Omental fat pad (tissue), 4 donors: Measurements from ENCODE around the gene NDUFAB1. TPM values are rescaled to one million over a fixed set of nuclear protein-coding genes. Genes with fewer than 3 reads are reported as not detected.
A peak's percentile ranks its signal among the peaks of the same experiment; 100 is the strongest.
"Not testable (repeated sequence)": the region's sequence is repeated elsewhere in the genome, so short reads cannot be mapped to it uniquely, and the experiment has no call there.

ENCODE experiments used
- ATAC-seq: fragments of 150-250 bp; one replicate; pipeline ENCODE4 v1.9.1; 2016; ENCODE audit warnings: mild to moderate bottlenecking, moderate library complexity; ENCODE audit not compliant: low FRiP score
- DNase-seq: peaks from one replicate; pipeline ENCODE4 v3.0.0-alpha.2; 2019; ENCODE audit warnings: low spot score
- CTCF ChIP-seq, 3 donors: fragments of 450-650 bp; IDR thresholded peaks; one replicate each; pipeline ENCODE4 v1.5.1; 2016 to 2017; ENCODE audit warnings: antibody characterized with exemption in 3 of 3, mild to moderate bottlenecking in 3 of 3, moderate library complexity in 2 of 3
- total RNA-seq, 4 donors: library from RNA; depleted of rRNA; stranded (reverse); fragments of >200 nt; gene quantifications; one replicate each; pipeline ENCODE4 v1.1.0, GENCODE V29; 2016

NDUFAB1 gene
- total RNA-seq, result 10 to 100 TPM; 48.5 to 92.6 (median 73.4) TPM

DNA sequence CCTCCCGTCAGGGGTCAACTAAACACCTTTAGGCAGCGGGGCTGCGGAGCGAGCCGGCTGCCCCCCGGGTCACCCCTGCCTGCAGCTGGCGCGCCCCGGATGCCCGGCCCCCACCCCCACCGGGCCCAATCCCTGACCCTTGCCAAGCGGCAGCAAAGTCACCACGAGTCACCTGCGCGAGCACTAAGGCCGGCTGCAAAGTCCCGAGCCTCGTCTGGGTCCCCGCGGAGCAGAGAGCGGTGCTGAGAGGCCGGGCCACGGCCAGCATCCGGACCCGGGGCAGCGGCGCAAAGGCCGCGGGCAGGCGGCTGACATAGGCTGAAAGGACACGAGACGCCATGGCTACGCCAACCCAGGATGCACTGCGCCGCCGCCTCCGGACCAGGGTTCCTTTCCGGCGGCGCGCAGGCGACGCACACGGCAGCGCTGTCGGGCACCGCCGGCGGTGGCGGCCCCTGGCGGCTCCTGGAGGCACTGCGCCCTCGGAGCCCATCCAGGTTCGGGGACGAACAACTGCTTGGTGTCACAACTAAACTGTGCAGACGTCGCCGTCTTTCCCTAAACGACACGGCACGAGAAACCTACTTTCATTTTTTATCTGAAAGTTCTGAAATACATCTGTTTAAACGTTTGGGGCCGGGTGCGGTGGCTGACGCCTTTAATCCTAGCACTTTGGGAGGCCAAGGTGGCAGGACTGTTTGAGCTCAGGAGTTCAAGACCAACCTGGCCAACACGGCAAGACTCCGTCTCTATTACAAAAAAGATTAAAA, at the start of gene NDUFAB1:
Gene NDUFAB1, minus strand, starts transcription at position 366 of the 770 bp plus-strand sequence. Its CDS starts 26 bp downstream, at position 340.
- TF ChIP-seq CTCF (IDR thresholded peaks at IDR 0.05), result peak in 2 of 3 donors; percentile 87 to 98
- peak; percentile 62 for DNase-seq
- ATAC-seq, result peak; percentile 100

GRCh38 chr16:23642246-23642774, 46.2 kb upstream of the NDUFAB1 start:
- DNase-seq (no peak), ATAC-seq (no peak)
- no peak for TF ChIP-seq CTCF (IDR thresholded peaks at IDR 0.05)

DNA sequence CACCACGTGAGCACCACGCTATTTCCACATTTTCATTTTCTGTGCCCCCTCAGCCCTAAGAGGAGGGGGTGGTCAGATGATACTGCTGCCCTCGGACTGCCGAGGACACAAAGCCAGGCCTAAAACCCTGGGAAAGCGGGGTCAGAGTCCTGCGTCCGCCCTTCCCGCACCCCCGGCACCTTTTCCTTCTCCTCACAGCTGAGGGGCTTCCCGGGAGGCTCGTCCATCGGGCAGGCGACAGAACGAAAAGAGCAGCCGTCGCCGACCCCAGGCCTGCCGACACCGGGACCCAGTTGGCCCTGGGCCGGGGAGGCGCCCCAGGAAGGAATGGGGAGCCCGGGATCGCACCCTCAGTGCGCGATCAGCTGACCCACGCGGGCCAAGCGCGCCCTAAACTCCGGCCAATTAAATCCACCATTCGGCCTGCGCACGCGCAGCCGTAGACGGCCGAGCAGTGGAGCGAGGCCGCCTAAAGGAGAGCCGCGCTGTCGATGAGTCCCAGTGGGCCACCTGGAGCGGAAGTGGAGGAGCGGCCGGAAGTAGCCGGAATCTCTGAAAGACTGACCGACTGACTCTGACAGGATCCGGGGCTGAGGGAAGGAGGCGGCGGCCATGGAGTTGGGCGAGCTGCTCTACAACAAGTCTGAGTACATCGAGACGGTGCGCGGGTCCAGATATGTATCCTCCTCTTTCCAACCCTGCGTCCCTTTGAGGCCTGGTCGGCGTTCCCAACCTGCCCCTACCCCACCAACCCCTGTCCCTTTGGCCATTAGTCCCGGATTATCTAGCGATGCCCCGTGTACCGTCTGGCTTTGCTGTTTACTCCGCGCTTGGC, 45.0 kb upstream of the NDUFAB1 start, which contains the start of the genes DCTN5 and PALB2:
Gene DCTN5, plus strand, starts transcription at position 536 of the 835 bp plus-strand sequence. Its CDS starts 77 bp downstream, at position 613.
Gene PALB2, minus strand, starts transcription at position 380 of the 835 bp plus-strand sequence. Its CDS starts 153 bp downstream, at position 227.
- DNase-seq, result peak; percentile 73
- ATAC-seq, result peak; percentile 99
- no peak for TF ChIP-seq CTCF (IDR thresholded peaks at IDR 0.05)

GRCh38 chr16:23640615-23640930, 44.5 kb upstream of the NDUFAB1 start:
- no peak for TF ChIP-seq CTCF (IDR thresholded peaks at IDR 0.05)
- DNase-seq (no peak), ATAC-seq (no peak)

DNA sequence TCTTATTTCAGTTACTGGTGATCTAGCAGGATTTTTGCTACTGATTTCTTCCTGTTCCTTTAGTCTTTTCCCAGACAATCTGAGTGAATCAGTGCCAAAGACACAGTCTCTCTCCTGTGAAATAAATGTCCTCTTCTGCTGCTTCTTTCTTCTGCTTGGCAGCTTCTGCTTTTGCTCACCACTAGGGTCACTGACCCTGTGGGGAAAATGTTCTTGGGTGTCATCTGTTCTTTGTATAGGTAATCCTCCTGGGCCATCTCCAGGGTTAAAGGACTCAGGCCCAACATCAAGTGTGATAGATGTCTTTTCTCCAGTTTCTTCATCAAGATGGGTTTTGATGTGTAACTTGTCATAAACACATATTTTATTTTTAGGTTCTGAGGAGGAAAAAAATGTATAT, 39.8 kb upstream of the NDUFAB1 start:
- DNase-seq (no peak), ATAC-seq (no peak)
- TF ChIP-seq CTCF (IDR thresholded peaks at IDR 0.05), result no peak

DNA sequence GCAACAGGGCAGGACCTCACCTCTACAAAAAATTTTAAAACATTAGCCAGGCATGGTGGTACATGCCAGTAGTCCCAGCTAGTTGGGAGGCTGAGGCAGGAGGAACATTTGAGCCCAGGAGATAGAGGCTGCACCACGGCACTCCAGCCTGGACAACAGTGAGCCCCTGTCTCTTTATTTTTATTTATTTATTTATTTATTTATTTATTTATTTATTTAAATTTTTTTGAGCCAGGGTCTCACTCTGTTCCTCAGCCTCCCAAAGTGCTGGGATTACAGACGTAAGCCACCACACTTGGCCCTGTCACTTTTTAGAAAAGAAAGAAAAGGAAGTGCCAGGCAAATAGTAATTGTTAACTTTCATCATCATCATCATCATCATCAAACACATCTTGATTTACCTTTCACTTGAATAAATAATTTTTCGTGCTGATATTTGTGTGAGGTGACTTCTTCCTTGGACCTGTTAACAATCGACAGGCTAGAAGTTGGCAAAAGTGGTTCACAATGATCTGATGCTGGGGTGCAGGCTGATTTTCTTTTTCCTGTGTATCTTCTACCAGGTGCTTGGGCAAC, 38.4 kb upstream of the NDUFAB1 start:
- DNase-seq, result no peak
- no peak for TF ChIP-seq CTCF (IDR thresholded peaks at IDR 0.05)

DNA sequence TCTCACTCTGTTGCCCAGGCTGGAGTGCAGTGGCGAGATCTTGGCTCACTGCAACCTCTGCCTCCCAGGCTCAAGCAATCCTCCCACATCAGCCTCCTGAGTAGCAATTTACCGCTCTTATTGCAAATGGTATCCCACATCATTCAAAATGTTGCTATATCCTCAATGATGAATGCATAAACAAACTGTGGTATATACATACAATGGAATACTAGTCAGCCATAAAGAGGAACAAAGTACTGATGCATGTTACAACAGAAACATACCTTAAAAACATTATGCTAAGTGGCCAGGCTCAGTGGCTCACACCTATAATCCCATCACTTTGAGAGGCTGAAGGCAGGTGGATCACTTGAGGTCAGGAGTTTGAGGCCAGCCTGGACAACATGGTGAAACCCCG, 35.8 kb upstream of the NDUFAB1 start:
- ATAC-seq, DNase-seq: not testable (repeated sequence)

More for the DNA sequence above, 38.4 kb upstream of the NDUFAB1 start:
- no peak for ATAC-seq
